NT2/D1 (cell line): ENCODE data around the gene HEBP1.

ENCODE experiments used
- YY1 ChIP-seq: IDR thresholded peaks from 2 replicates; pipeline ENCODE4 v1.6.1; 2011; ENCODE audit not compliant: insufficient read length, insufficient read depth
- ZNF274 ChIP-seq: IDR thresholded peaks from 2 replicates; pipeline ENCODE4 v1.6.1; 2011; ENCODE audit warnings: mild to moderate bottlenecking, low read depth, low read length

DNA sequence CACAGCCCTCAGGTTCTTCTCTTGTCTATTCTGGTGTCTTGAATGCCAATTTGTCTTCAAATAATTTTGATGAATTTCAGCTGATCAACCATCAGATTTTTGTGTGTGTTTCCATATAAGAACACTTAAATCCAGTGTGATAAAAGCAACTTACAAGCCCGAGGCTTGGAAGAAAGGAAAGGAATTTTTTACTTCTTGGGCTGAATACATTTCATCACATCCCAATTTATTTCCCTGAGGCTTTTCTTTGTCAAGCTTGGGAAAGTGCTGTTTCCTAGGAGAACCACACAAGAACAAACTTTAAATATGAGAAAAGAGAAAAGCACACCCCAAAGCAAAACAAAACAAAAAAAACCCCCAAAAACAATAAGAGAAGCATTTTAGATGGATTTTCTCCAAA is 74.7 kb downstream of the HEBP1 start:
- TF ChIP-seq YY1 (no peak), ZNF274 (no peak)
